ENCODE results near the gene ELMO1. TPM values are rescaled to one million over a fixed set of nuclear protein-coding genes. Genes with fewer than 3 reads are reported as not detected.

ELMO1 gene
- polyA plus RNA-seq, 1 experiment, result not detected

DNA sequence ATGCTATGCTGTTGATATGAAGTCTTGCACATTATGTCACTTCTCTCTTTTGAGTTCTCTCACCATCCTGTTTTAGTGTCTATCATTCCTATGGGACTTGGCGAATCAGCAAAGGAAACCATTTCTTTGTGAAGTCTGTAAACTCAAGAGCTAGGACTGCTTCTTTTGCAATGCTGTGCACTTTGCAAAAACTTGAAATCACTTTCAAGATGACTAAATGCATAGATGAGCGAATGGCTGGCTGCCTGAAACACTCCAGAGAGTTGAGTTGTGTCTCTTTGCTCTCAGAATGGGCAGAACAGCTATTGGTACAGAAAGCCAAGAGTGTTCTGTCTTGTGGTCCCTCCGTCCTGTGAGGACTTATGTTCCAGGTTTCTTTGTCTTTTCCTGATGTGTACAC lies 18.3 kb upstream of the ELMO1 start:
- TF ChIP-seq, protein P1, sequence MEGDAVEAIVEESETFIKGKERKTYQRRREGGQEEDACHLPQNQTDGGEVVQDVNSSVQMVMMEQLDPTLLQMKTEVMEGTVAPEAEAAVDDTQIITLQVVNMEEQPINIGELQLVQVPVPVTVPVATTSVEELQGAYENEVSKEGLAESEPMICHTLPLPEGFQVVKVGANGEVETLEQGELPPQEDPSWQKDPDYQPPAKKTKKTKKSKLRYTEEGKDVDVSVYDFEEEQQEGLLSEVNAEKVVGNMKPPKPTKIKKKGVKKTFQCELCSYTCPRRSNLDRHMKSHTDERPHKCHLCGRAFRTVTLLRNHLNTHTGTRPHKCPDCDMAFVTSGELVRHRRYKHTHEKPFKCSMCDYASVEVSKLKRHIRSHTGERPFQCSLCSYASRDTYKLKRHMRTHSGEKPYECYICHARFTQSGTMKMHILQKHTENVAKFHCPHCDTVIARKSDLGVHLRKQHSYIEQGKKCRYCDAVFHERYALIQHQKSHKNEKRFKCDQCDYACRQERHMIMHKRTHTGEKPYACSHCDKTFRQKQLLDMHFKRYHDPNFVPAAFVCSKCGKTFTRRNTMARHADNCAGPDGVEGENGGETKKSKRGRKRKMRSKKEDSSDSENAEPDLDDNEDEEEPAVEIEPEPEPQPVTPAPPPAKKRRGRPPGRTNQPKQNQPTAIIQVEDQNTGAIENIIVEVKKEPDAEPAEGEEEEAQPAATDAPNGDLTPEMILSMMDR (IDR thresholded peaks at IDR 0.05; ENCODE audit: low read depth, low read length), result no peak
- peaks cover 21% of the 10 kb centered on the region for H3K9me3 ChIP-seq (ENCODE audit: control insufficient read depth, insufficient read depth, low read length)
- POLR2A ChIA-PET, result no interaction called here
- DNase-seq (ENCODE audit: low read depth, low spot score), result no peak
- H3K27ac ChIP-seq (ENCODE audit: low read depth, low read length), result no peak overlapping the region
- no peak overlapping the region for H3K4me3 ChIP-seq (ENCODE audit: low read depth, low read length)
- no peaks in the 10 kb centered on the region for H3K27me3 ChIP-seq (ENCODE audit: control insufficient read depth, insufficient read depth, low read length)
- CTCF ChIA-PET, result no interaction called here

DNA sequence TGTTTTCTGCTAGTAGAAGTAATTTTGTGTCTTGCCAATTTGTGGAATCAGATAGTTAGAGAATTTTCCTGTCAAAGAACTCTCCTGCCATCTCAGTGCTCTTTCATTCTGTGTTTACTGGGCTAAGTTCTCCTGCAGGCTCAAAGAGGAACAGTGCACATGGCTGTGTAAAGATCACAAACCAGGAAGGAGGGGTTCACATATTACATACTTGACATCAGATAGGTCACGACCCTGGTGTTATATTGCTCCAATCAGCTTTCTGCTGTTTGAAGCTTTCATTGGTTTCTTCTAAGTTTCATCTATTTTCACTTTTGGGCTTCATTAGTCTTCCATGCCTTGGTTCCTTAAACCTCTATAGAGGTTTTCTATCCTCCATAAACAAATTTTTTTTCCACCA lies 13.5 kb upstream of the ELMO1 start:
- Histone ChIP-seq H3K9me3 (ENCODE audit: control insufficient read depth, insufficient read depth, low read length) (peaks cover 16% of the 10 kb centered on the region), H3K4me3 (ENCODE audit: low read depth, low read length) (no peak overlapping the region), H3K27me3 (ENCODE audit: control insufficient read depth, insufficient read depth, low read length) (no peaks in the 10 kb centered on the region), H3K27ac (ENCODE audit: low read depth, low read length) (no peak overlapping the region)
- POLR2A ChIA-PET, result no interaction called here
- DNase-seq (ENCODE audit: low read depth, low spot score), result no peak
- CTCF ChIA-PET, result no interaction called here
- TF ChIP-seq, protein P1 (IDR thresholded peaks at IDR 0.05; ENCODE audit: low read depth, low read length), result no peak

DNA sequence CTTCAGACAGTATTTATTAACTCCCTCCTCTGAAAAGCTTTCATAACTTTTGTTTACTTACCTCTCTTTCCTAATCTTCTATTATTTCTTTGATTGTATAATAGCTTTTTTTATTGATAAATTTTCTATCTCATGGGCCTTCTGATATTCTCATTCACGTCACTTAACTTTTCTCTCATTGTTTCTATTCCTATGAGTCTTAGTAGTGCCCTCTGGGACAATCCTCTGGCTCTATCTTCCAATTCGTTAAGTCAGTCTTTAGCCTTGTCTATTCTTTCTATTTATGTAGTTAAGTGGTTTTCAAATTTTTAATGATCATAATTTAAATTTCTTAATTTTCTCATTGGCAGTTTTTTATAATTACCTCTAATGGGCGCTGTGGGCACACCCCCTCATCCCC lies 6.4 kb upstream of the ELMO1 start:
- Histone ChIP-seq H3K4me3 (ENCODE audit: low read depth, low read length) (no peak overlapping the region), H3K27ac (ENCODE audit: low read depth, low read length) (no peak overlapping the region), H3K27me3 (ENCODE audit: control insufficient read depth, insufficient read depth, low read length) (no peaks in the 10 kb centered on the region), H3K9me3 (ENCODE audit: control insufficient read depth, insufficient read depth, low read length) (peaks cover 20% of the 10 kb centered on the region)
- TF ChIP-seq, protein P1 (IDR thresholded peaks at IDR 0.05; ENCODE audit: low read depth, low read length), result no peak
- ChIA-PET CTCF (no interaction called here), POLR2A (no interaction called here)
- no peak for DNase-seq (ENCODE audit: low read depth, low spot score)

DNA sequence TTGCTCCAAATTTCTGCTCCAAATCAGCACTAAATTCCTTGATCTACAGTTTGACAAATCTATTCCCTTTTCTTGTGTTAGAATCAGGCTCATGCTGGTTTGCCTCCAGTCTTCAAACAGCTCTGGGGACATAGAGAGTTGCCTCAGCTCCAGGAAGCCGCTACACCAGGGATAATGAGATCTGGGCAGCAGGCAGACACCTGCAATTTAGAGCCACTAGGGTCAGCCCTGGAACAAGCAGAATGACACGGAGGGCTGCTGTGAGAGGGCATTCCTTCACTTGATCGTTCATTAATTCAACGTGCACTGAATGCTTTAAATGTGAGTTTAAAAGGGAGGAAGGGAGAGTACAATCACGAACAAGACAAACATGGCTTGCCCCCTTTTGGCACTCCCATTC lies 3.7 kb upstream of the ELMO1 start:
- H3K4me3 ChIP-seq (ENCODE audit: low read depth, low read length), result no peak overlapping the region
- H3K9me3 ChIP-seq (ENCODE audit: control insufficient read depth, insufficient read depth, low read length), result peaks cover 25% of the 10 kb centered on the region
- no peaks in the 10 kb centered on the region for H3K27me3 ChIP-seq (ENCODE audit: control insufficient read depth, insufficient read depth, low read length)
- ChIA-PET CTCF (no interaction called here), POLR2A (no interaction called here)
- no peak overlapping the region for H3K27ac ChIP-seq (ENCODE audit: low read depth, low read length)
- no peak for DNase-seq (ENCODE audit: low read depth, low spot score)
- TF ChIP-seq, protein P1 (IDR thresholded peaks at IDR 0.05; ENCODE audit: low read depth, low read length), result no peak

DNA sequence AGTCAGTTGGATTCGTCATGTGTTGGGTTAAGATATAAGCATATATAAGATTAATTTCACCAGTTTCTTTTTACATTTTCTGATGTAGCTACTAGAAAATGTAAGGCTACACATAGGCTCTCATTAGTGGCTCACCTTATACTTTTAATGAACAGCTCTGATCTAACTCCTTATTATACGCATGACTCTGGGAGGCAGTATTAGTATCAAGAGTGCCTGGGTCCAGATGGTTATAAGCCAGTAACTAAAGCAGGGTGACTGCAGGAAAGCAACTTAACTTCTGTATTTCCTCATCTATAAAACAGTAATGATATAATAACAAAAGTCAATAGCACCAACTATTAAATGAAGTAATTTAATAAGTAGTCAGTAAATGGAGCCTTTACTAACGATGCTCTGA lies 1.4 kb upstream of the ELMO1 start:
- Histone ChIP-seq H3K9me3 (ENCODE audit: control insufficient read depth, insufficient read depth, low read length) (peaks cover 16% of the 10 kb centered on the region), H3K27me3 (ENCODE audit: control insufficient read depth, insufficient read depth, low read length) (no peaks in the 10 kb centered on the region), H3K27ac (ENCODE audit: low read depth, low read length) (no peak overlapping the region), H3K4me3 (ENCODE audit: low read depth, low read length) (no peak overlapping the region)
- DNase-seq (ENCODE audit: low read depth, low spot score), result no peak
- ChIA-PET CTCF (interaction anchor here (0.8 kb wide), 1 partner anchor 38 kb away, joined by 3 read pairs; no protein-coding TSS in a partner anchor), POLR2A (no interaction called here)
- TF ChIP-seq, protein P1 (IDR thresholded peaks at IDR 0.05; ENCODE audit: low read depth, low read length), result no peak
